H1 (cell line): ENCODE results near the gene LMNTD1. TPM values are rescaled to one million over a fixed set of nuclear protein-coding genes. Genes with fewer than 3 reads are reported as not detected.

Experiments used
- CHD1 ChIP-seq: IDR thresholded peaks from 2 replicates; pipeline ENCODE4 v1.6.1; 2012; ENCODE audit warnings: low read depth, low read length, improper control_type of control experiment
- EGR1 ChIP-seq: IDR thresholded peaks from 2 replicates; pipeline ENCODE4 v1.6.1; 2011; ENCODE audit warnings: low read depth, low read length, borderline replicate concordance
- JUND ChIP-seq: IDR thresholded peaks from 2 replicates; pipeline ENCODE4 v1.6.1; 2011; ENCODE audit warnings: mild to moderate bottlenecking, improper control_type of control experiment, low read length
- KDM5A ChIP-seq: fragments of 200-600 bp; IDR thresholded peaks from 2 replicates; pipeline ENCODE4 v1.7.1; 2012; ENCODE audit warnings: mild to moderate bottlenecking, low read length, inconsistent platforms, mixed read lengths
- MAFK ChIP-seq: IDR thresholded peaks from 2 replicates; pipeline ENCODE4 v1.6.1; 2012; ENCODE audit warnings: low read depth, mild to moderate bottlenecking, improper control_type of control experiment, low read length
- RAD21 ChIP-seq, 2 experiments: IDR thresholded peaks in 1 of 2; conservative IDR thresholded peaks in 1 of 2; 2 replicates each; pipeline ENCODE4 v1.6.1; 2011; ENCODE audit warnings: low read depth in 2 of 2, low read length in 2 of 2, improper control_type of control experiment in 1 of 2, inconsistent platforms in 1 of 2, mild to moderate bottlenecking in 1 of 2, moderate library complexity in 1 of 2
- RFX5 ChIP-seq: IDR thresholded peaks from 2 replicates; pipeline ENCODE4 v1.6.1; 2011; ENCODE audit warnings: low read depth, low read length, improper control_type of control experiment, borderline replicate concordance
- RXRA ChIP-seq: IDR thresholded peaks from 2 replicates; pipeline ENCODE4 v1.6.1; 2011; ENCODE audit warnings: low read depth, mild to moderate bottlenecking, low read length, moderate library complexity; ENCODE audit not compliant: insufficient read depth
- SAP30 ChIP-seq: fragments of 300-600 bp; sonication (generic); IDR thresholded peaks from 2 replicates; pipeline ENCODE4 v1.7.1; 2012; ENCODE audit warnings: low read length, moderate library complexity, mild to moderate bottlenecking, inconsistent platforms; ENCODE audit not compliant: insufficient read depth, insufficient replicate concordance
- polyA plus RNA-seq, 7 experiments: library from polyadenylated mRNA; depleted of rRNA in 3 of 7; stranded (reverse) in 5 of 7; unstranded in 2 of 7; fragments of >200 nt in 5 of 7; fragments of 200-250 nt in 2 of 7; gene quantifications; 1 replicate in 5 of 7; 2 replicates in 1 of 7; 4 replicates in 1 of 7; pipeline versions ENCODE4 v1.2.1 to v1.2.3, GENCODE V29; 2011 to 2013; ENCODE audit warnings: missing spikeins in 2 of 7, mixed read lengths in 2 of 7
- total RNA-seq: library from RNA; stranded (reverse); fragmentation: NEBNext Ultra II Directional; extraction: Animal tissue kit (Norgen Biotek cat#: 25700); gene quantifications from 2 replicates; pipeline ENCODE4 v1.2.1, GENCODE V29; 2021
- TF ChIP-seq, protein P1 (sequence below): fragments of 300-600 bp; sonication (generic); IDR thresholded peaks from 2 replicates; pipeline ENCODE4 v1.7.1; 2012; ENCODE audit warnings: low read length, moderate library complexity, mild to moderate bottlenecking, inconsistent platforms; ENCODE audit not compliant: insufficient replicate concordance
- TF ChIP-seq, protein P2 (sequence below): IDR thresholded peaks from 2 replicates; pipeline ENCODE4 v1.6.1; 2011; ENCODE audit warnings: low read depth, mild to moderate bottlenecking, low read length; ENCODE audit not compliant: insufficient read depth

LMNTD1 gene
- total and polyA plus RNA-seq, 2 of the 8 experiments (the other 6 are each of a cell fraction or from before 2014, with no cell fraction given), result not detected

DNA sequence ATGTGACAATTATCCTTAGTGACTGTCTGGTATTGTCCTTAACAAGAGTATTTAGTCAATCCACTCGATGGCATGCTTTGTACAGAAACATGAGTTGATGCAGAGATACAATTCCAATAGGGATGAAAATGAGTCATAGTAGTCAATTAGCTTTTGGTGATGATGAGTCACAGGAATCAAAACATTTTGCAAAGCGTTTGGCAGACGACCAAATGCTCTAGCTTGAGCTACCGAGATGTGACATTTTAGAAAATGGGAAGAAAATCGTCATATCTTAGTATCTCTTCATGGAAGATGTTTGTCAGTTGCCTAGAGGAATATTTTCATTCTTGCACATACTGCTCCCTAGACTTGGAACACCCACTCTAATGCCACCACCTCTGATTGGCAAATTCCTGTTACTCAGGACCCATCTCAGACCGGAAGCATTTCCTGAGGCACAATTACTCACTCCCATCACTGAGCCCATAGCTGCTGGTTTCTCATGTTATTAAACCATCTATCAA is 95.0 kb downstream of the LMNTD1 start (continued):
- TF ChIP-seq, protein P1, sequence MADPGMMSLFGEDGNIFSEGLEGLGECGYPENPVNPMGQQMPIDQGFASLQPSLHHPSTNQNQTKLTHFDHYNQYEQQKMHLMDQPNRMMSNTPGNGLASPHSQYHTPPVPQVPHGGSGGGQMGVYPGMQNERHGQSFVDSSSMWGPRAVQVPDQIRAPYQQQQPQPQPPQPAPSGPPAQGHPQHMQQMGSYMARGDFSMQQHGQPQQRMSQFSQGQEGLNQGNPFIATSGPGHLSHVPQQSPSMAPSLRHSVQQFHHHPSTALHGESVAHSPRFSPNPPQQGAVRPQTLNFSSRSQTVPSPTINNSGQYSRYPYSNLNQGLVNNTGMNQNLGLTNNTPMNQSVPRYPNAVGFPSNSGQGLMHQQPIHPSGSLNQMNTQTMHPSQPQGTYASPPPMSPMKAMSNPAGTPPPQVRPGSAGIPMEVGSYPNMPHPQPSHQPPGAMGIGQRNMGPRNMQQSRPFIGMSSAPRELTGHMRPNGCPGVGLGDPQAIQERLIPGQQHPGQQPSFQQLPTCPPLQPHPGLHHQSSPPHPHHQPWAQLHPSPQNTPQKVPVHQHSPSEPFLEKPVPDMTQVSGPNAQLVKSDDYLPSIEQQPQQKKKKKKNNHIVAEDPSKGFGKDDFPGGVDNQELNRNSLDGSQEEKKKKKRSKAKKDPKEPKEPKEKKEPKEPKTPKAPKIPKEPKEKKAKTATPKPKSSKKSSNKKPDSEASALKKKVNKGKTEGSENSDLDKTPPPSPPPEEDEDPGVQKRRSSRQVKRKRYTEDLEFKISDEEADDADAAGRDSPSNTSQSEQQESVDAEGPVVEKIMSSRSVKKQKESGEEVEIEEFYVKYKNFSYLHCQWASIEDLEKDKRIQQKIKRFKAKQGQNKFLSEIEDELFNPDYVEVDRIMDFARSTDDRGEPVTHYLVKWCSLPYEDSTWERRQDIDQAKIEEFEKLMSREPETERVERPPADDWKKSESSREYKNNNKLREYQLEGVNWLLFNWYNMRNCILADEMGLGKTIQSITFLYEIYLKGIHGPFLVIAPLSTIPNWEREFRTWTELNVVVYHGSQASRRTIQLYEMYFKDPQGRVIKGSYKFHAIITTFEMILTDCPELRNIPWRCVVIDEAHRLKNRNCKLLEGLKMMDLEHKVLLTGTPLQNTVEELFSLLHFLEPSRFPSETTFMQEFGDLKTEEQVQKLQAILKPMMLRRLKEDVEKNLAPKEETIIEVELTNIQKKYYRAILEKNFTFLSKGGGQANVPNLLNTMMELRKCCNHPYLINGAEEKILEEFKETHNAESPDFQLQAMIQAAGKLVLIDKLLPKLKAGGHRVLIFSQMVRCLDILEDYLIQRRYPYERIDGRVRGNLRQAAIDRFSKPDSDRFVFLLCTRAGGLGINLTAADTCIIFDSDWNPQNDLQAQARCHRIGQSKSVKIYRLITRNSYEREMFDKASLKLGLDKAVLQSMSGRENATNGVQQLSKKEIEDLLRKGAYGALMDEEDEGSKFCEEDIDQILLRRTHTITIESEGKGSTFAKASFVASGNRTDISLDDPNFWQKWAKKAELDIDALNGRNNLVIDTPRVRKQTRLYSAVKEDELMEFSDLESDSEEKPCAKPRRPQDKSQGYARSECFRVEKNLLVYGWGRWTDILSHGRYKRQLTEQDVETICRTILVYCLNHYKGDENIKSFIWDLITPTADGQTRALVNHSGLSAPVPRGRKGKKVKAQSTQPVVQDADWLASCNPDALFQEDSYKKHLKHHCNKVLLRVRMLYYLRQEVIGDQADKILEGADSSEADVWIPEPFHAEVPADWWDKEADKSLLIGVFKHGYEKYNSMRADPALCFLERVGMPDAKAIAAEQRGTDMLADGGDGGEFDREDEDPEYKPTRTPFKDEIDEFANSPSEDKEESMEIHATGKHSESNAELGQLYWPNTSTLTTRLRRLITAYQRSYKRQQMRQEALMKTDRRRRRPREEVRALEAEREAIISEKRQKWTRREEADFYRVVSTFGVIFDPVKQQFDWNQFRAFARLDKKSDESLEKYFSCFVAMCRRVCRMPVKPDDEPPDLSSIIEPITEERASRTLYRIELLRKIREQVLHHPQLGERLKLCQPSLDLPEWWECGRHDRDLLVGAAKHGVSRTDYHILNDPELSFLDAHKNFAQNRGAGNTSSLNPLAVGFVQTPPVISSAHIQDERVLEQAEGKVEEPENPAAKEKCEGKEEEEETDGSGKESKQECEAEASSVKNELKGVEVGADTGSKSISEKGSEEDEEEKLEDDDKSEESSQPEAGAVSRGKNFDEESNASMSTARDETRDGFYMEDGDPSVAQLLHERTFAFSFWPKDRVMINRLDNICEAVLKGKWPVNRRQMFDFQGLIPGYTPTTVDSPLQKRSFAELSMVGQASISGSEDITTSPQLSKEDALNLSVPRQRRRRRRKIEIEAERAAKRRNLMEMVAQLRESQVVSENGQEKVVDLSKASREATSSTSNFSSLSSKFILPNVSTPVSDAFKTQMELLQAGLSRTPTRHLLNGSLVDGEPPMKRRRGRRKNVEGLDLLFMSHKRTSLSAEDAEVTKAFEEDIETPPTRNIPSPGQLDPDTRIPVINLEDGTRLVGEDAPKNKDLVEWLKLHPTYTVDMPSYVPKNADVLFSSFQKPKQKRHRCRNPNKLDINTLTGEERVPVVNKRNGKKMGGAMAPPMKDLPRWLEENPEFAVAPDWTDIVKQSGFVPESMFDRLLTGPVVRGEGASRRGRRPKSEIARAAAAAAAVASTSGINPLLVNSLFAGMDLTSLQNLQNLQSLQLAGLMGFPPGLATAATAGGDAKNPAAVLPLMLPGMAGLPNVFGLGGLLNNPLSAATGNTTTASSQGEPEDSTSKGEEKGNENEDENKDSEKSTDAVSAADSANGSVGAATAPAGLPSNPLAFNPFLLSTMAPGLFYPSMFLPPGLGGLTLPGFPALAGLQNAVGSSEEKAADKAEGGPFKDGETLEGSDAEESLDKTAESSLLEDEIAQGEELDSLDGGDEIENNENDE, result no peak
- no peak for TF ChIP-seq CHD1
- TF ChIP-seq, protein P2, sequence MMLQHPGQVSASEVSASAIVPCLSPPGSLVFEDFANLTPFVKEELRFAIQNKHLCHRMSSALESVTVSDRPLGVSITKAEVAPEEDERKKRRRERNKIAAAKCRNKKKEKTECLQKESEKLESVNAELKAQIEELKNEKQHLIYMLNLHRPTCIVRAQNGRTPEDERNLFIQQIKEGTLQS, result no peak
- no peak for TF ChIP-seq SAP30
- no peak for TF ChIP-seq MAFK
- TF ChIP-seq EGR1, result no peak
- TF ChIP-seq RXRA, result no peak
- no peak for TF ChIP-seq JUND
- TF ChIP-seq RFX5, result no peak
- TF ChIP-seq KDM5A, result no peak
- no peak for TF ChIP-seq RAD21 (IDR thresholded peaks at IDR 0.05 in 1 of 2, conservative IDR thresholded peaks at IDR 0.05 in 1 of 2; ENCODE audit: low read depth in 2 of 2, low read length in 2 of 2)
